Inferior parietal cortex (tissue), 1 donor: Measurements from ENCODE around the gene CHM.
A peak's percentile ranks its signal among the peaks of the same experiment; 100 is the strongest.
"Not testable (repeated sequence)": the region's sequence is repeated elsewhere in the genome, so short reads cannot be mapped to it uniquely, and the experiment has no call there.

Experiments used
- DNase-seq: peaks from one replicate; pipeline ENCODE4 v3.0.0-alpha.2; 2016; ENCODE audit errors: extremely low spot score

CHM gene

GRCh38 chrX:86047174-86047935 lies at the start of gene CHM:
Gene CHM (minus strand): TSS chrX:86047558. CDS start chrX:86047532, 26 bp downstream.
- peak; percentile 92 for DNase-seq

- DNase-seq = no peak
These were observed 31.3 kb upstream of the CHM start for GRCh38 chrX:86078650-86079049.

- DNase-seq = no peak
These were observed 19.6 kb upstream of the CHM start for GRCh38 chrX:86066998-86067397.

GRCh38 chrX:86061407-86061806 lies 14.0 kb upstream of the CHM start:
- DNase-seq = no peak

- no peak for DNase-seq
These were observed 4.4 kb upstream of the CHM start for GRCh38 chrX:86051741-86052140.

GRCh38 chrX:86047936-86048280 lies 550 bp upstream of the CHM start:
- no peak for DNase-seq

- no peak for DNase-seq
These were observed 3.1 kb downstream of the CHM start for GRCh38 chrX:86044216-86044615.

- DNase-seq = no peak
These were observed 7.5 kb downstream of the CHM start for GRCh38 chrX:86039625-86040568.

GRCh38 chrX:86033385-86033784 lies 14.0 kb downstream of the CHM start:
- no peak for DNase-seq

GRCh38 chrX:86028681-86029080 lies 18.7 kb downstream of the CHM start:
- DNase-seq = no peak

GRCh38 chrX:86023811-86024210 lies 23.5 kb downstream of the CHM start:
- no peak for DNase-seq

GRCh38 chrX:86021652-86022289 lies 25.6 kb downstream of the CHM start:
- DNase-seq = no peak

- DNase-seq = no peak
These were observed 31.2 kb downstream of the CHM start for GRCh38 chrX:86016139-86016538.

- DNase-seq = not testable (repeated sequence)
These were observed 32.4 kb downstream of the CHM start for GRCh38 chrX:86014959-86015358.

GRCh38 chrX:86014421-86014820 lies 32.9 kb downstream of the CHM start:
- no peak for DNase-seq

- DNase-seq = no peak
These were observed 33.6 kb downstream of the CHM start for GRCh38 chrX:86013792-86014191.

GRCh38 chrX:86012188-86012587 lies 35.2 kb downstream of the CHM start:
- no peak for DNase-seq

- DNase-seq = not testable (repeated sequence)
These were observed 37.6 kb downstream of the CHM start for GRCh38 chrX:86009803-86010202.

GRCh38 chrX:86007891-86008290 lies 39.5 kb downstream of the CHM start:
- DNase-seq = not testable (repeated sequence)

GRCh38 chrX:86002076-86002896 lies 45.1 kb downstream of the CHM start:
- no peak for DNase-seq

- no peak for DNase-seq
These were observed 48.4 kb downstream of the CHM start for GRCh38 chrX:85998954-85999353.

GRCh38 chrX:85996555-85996954 lies 50.8 kb downstream of the CHM start:
- no peak for DNase-seq
